ENCODE measurements around the gene BRD3OS.

The BRD3OS gene

GRCh38 chr9:134002796-134003195, 22.5 kb upstream of the BRD3OS start:
- no peak for DNase-seq (ENCODE audit: extremely low read depth, insufficient read length)
- Histone ChIP-seq H3K27me3 (replicated peaks; ENCODE audit: control insufficient read depth, insufficient read depth, low read length) (no peaks in the 10 kb centered on the region; the same call in 1 of the 2 replicates), H3K36me3 (ENCODE audit: control insufficient read depth, insufficient read depth, low read length) (no peaks in the 10 kb centered on the region), H3K4me3 (replicated peaks; ENCODE audit: low read depth, low read length) (no peak overlapping the region)
- TF ChIP-seq CTCF (IDR thresholded peaks at IDR 0.05; ENCODE audit: insufficient read depth, low read length, poor library complexity, severe bottlenecking) = no peak

GRCh38 chr9:134003237-134003636, 22.0 kb upstream of the BRD3OS start:
- no peak for DNase-seq (ENCODE audit: extremely low read depth, insufficient read length)
- no peaks in the 10 kb centered on the region for H3K36me3 ChIP-seq (ENCODE audit: control insufficient read depth, insufficient read depth, low read length)
- no peak overlapping the region for H3K4me3 ChIP-seq (replicated peaks; ENCODE audit: low read depth, low read length)
- no peaks in the 10 kb centered on the region; the same call in 1 of the 2 replicates for H3K27me3 ChIP-seq (replicated peaks; ENCODE audit: control insufficient read depth, insufficient read depth, low read length)
- TF ChIP-seq CTCF (IDR thresholded peaks at IDR 0.05; ENCODE audit: insufficient read depth, low read length, poor library complexity, severe bottlenecking) = no peak

GRCh38 chr9:134004131-134004873, 21.0 kb upstream of the BRD3OS start:
- no peak for TF ChIP-seq CTCF (IDR thresholded peaks at IDR 0.05; ENCODE audit: insufficient read depth, low read length, poor library complexity, severe bottlenecking)
- no peaks in the 10 kb centered on the region for H3K36me3 ChIP-seq (ENCODE audit: control insufficient read depth, insufficient read depth, low read length)
- no peak for DNase-seq (ENCODE audit: extremely low read depth, insufficient read length)
- H3K4me3 ChIP-seq (replicated peaks; ENCODE audit: low read depth, low read length) = no peak overlapping the region
- no peaks in the 10 kb centered on the region; the same call in none of the 2 replicates for H3K27me3 ChIP-seq (replicated peaks; ENCODE audit: control insufficient read depth, insufficient read depth, low read length)

- DNase-seq (ENCODE audit: extremely low read depth, insufficient read length) = no peak
- no peaks in the 10 kb centered on the region; the same call in none of the 2 replicates for H3K27me3 ChIP-seq (replicated peaks; ENCODE audit: control insufficient read depth, insufficient read depth, low read length)
These were observed 20.4 kb upstream of the BRD3OS start for GRCh38 chr9:134004881-134005280.

GRCh38 chr9:134005381-134005780, 19.9 kb upstream of the BRD3OS start:
- DNase-seq (ENCODE audit: extremely low read depth, insufficient read length) = no peak
- Histone ChIP-seq H3K36me3 (ENCODE audit: control insufficient read depth, insufficient read depth, low read length) (no peaks in the 10 kb centered on the region), H3K4me3 (replicated peaks; ENCODE audit: low read depth, low read length) (no peak overlapping the region), H3K27me3 (replicated peaks; ENCODE audit: control insufficient read depth, insufficient read depth, low read length) (no peaks in the 10 kb centered on the region; the same call in none of the 2 replicates)
- TF ChIP-seq CTCF (IDR thresholded peaks at IDR 0.05; ENCODE audit: insufficient read depth, low read length, poor library complexity, severe bottlenecking) = no peak

More at GRCh38 chr9:134004881-134005280, 20.4 kb upstream of the BRD3OS start:
- H3K4me3 ChIP-seq (replicated peaks; ENCODE audit: low read depth, low read length) = no peak overlapping the region
- no peak for TF ChIP-seq CTCF (IDR thresholded peaks at IDR 0.05; ENCODE audit: insufficient read depth, low read length, poor library complexity, severe bottlenecking)
- H3K36me3 ChIP-seq (ENCODE audit: control insufficient read depth, insufficient read depth, low read length) = no peaks in the 10 kb centered on the region

All from GM06990 (cell line).